HG02571 (cell line): ENCODE data around the gene KCNJ16.

Experiments used
- ATAC-seq: cut with Tn5 transposase; IDR thresholded peaks from one replicate; pipeline ENCODE4 v1.9.1; 2021; ENCODE audit warnings: mild to moderate bottlenecking, moderate library complexity; ENCODE audit not compliant: unreplicated experiment

Gene KCNJ16

DNA sequence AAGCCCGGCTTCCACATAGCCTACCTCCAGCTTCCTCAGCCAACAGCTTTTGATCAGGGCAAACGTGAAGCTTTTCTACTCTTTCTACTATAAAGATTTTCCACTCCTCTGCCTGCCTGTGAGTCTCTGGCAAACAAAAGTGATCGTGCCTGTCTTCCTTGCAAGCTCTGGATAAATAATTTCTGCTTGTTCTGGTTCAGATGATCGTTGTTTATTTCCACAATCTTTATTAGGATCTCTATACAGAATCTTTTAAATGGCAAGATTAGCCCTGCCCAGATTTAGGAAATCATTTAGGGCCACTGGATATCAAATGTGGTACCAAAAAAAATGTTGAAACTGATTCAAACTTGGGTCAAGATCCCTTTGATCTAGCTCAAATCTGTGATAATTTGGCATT, 20.4 kb downstream of the KCNJ16 start:
- ATAC-seq = no peak

GRCh38 chr17:70096861-70097260, 21.8 kb downstream of the KCNJ16 start:
- no peak for ATAC-seq

DNA sequence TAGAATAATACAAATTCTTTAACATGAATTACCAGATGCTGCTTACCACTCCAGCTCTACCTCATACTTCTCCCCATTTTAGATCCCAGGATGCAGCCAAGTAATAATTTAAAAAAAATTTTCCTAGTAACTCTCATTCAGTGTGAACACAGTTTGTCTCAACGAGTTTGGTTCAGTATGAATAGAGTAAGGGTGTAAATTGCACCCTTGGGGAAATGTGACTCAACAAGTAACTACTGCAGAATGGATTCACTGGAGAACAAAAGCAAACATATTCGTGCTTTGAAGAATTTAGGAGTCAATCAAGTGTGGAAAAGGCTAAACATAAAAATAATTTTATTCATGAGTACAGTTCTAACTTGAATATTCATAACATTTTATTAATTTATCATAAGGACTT, 23.0 kb downstream of the KCNJ16 start:
- no peak for ATAC-seq

GRCh38 chr17:70099294-70099693, 24.3 kb downstream of the KCNJ16 start:
- ATAC-seq = no peak

DNA sequence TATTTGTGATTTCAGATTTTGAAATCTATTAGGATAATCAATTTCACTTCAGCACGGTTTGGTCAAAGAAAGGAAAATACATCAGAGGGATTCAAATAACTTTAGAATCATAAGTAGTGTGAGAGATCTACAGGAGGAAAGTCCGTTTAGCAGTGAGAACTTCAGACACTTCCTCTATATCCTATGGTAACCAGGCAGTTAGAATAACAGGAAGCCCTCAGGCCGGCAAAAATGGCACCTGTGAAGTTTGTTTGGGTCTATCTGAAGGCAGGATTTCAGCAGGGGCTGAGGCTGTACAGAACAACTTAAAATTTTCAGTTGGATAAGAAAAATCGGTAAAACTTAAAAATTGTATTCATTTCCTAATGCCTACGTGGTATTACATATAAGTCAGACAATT, 24.9 kb downstream of the KCNJ16 start:
- no peak for ATAC-seq

DNA sequence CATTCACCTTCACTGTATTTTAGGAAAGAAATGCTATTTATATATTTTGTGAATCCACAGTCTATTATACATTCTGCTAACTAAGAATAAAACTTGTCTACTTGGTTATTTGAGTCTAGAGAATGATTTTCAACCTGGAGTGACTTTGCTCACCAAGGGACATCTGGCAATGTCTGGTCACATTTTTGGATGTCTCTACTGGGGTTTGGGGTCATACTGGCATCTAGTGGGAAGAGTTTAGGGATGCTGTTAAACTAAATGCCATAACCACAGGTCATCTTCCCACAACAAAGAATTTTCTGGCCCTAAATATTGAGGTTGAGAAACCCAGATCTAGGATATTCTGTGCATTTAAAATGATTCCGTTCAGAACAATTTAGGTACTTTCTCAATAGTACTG, 26.0 kb downstream of the KCNJ16 start:
- ATAC-seq = no peak

DNA sequence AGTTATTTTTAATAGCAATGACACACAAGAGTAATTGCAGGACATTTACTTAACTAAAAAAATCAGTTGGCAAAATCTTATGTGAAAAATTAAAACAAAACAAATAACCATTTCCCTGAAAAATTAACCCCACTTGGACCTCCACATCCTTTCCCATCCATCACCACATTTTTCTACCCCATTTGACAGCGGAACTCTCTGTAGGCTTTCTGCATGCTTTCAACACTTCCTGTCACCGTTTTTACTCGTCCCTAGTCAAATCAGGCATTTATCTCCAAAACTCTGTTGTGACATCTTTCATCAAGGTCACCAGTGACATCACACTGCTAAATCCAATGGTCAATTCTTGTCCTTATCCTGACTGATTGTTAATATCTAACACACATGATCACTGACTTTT, 27.5 kb downstream of the KCNJ16 start:
- no peak for ATAC-seq

DNA sequence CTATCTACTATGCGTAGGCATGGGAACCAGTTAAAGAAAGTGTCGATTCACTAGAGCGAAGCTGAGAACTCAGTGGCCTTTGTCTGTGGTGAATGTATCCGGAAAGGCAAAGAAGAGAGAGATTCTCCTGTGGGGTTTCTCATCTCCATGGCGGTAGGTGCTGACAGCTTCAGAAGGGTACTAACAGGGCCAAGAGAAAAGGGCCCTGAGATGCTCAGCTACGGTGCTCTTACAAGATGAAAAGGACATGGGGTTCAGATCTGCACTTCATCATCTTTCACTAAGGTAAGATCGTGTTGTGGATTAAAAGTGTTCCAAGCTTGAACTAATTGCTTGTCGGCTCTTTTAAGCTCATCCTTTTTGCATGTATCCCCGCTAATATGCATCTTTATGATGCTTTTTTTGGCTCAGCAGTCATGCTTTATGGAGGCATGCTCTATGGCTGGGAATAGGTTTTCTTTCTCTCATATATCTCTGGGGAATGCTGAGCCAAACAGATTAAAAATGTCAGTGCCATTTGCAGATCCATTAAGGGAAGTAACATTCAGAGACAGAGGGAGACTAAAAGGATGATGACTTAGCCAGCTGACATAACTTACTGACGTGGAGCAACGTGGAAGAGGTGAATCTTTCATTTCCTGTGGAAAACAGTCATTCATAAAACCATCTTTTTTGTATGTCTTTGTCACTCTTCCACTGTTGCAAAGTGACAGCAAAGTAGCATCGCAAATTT, 29.9 kb downstream of the KCNJ16 start:
- no peak for ATAC-seq

- no peak for ATAC-seq
These were observed 30.6 kb downstream of the KCNJ16 start for GRCh38 chr17:70105641-70106040.

- no peak for ATAC-seq
These were observed 31.5 kb downstream of the KCNJ16 start for GRCh38 chr17:70106551-70106950.

- no peak for ATAC-seq
These were observed 32.4 kb downstream of the KCNJ16 start for GRCh38 chr17:70107441-70107840.

- ATAC-seq = no peak
These were observed 33.0 kb downstream of the KCNJ16 start for GRCh38 chr17:70107904-70108565.

DNA sequence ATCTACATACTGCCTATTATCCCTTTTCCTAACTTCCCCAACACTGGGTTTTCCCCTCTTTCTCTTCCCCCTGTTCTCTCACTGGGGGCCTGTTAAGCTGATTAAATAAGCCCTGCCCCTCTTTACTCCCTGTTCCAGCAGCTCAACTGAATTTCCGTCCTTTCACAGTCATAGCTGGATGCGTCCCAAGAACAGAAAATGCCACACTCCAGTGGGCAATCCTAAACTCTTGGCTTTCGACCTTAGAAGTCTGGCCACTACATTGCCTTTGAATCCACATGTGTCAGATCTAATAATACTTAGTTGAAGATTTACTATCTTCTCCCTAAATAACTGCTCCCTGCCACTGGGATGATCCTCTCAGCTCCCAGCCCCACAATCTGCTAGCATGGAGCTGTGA, 34.5 kb downstream of the KCNJ16 start:
- no peak for ATAC-seq

- ATAC-seq = no peak
These were observed 35.4 kb downstream of the KCNJ16 start for GRCh38 chr17:70110443-70110880.

GRCh38 chr17:70111201-70111600, 36.2 kb downstream of the KCNJ16 start:
- no peak for ATAC-seq

GRCh38 chr17:70114405-70114804, 39.4 kb downstream of the KCNJ16 start:
- no peak for ATAC-seq

DNA sequence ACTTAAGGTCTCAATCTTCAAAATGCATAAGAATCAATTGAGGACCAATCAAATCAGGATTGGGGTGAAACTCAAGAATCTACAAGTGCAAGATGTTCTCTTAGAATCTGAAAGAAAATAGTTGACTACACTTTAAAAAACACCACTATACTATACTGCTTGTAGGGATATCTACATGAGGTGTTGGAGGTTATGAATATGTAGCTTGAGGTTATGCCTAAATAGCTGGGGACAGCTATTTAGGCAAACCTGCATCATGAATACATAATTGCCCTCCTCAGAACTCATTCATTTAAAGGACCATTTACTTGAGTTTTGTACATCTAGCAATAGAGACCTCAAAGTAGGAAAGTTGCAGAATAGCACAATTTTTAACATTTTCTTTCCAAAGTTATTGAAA, 40.1 kb downstream of the KCNJ16 start:
- ATAC-seq = no peak

DNA sequence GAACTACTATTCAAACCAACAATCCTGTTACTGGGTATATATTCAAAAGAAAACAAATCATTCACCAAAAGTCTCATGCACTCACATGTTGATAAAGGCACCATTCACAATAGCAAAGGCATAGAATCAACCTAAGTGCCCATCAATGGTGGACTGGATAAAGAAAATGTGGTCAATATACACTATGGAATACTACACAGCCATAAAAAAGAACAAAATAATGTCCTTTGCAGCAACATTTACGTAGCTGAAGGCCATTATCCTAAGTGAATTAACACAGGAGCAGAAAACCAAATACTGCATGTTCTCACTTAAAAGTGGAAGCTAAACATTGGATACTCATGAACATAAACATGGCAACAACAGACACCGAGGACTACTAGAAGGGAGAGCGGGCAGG, 41.9 kb downstream of the KCNJ16 start:
- ATAC-seq = no peak

DNA sequence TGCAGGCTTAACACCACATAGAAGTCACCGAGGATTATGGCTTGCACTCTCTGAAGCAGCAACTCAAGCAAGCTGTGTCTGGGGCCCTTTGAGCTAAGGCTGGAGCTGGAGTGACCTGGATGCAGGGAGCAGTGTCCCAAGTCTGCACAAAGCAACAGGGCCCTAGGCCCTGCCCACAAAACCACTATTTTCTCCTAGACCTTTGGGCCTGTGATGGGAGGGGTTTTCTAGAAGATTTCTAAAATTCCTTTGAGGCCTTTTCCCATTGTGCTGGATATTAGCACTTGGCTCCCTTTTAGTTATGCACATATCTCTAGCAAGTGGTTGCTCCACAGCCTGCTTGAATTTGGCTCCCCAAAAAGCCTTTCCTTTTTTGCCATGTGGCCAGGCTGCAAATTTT, 44.5 kb downstream of the KCNJ16 start:
- ATAC-seq = no peak

- no peak for ATAC-seq
These were observed 45.0 kb downstream of the KCNJ16 start for GRCh38 chr17:70119983-70120382.

GRCh38 chr17:70120425-70120824, 45.4 kb downstream of the KCNJ16 start:
- no peak for ATAC-seq

DNA sequence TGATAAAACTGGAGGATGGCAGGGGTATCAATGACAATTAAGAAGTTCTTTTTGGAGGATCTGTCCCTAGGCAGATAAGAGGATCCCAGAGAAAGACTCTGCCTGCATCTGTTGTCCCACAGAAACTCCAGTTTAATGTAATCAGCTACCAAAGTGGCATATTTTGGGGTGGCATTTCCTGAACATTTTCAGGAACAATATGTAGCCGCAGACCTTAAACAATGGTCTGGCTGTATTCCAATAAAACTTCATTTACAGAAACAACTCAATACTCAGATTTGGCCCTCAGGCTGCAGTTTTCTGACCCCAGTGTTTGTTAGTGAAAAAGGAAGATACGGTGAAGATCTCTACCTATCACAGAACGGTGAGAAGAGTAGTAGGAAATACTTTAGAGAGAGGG, 46.1 kb downstream of the KCNJ16 start:
- no peak for ATAC-seq

DNA sequence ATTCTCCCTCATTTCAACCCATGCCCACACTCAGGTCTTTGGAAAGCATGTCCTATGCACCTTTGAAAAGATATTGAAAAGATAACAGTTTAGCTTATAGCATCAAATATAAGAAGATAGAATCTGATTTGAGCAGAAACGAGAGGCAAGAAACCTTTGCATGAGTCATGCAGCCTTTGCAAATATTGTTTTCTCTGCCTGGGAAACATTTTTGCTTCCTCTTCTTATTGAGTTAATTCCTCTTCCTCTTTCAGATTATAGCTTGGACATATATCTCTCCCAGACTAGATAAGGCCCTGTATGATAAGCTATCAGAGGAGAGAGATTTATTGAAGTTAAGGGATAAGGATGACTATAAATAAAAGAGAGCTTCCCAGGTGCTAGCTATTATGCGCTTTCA, 48.2 kb downstream of the KCNJ16 start:
- no peak for ATAC-seq
